Cardiac fibroblast (primary cell): Measurements from ENCODE around the gene LRMDA.

Source experiments
- DNase-seq, 2 donors: peaks; one replicate each; pipeline versions ENCODE4 v3.0.0 to v3.0.0-alpha.2; 2010; ENCODE audit warnings: low read depth in 2 of 2
- H3K4me3 ChIP-seq, 2 donors: replicated peaks in 1 of 2; 1 replicate in 1 of 2; 2 replicates in 1 of 2; pipeline ENCODE4 v1.5.1; 2011; ENCODE audit warnings: low read depth in 2 of 2, low read length in 2 of 2, mild to moderate bottlenecking in 2 of 2, moderate library complexity in 1 of 2
- TF ChIP-seq, protein P1 (sequence below): IDR thresholded peaks from one replicate; pipeline ENCODE4 v1.5.1; 2011; ENCODE audit warnings: low read depth, mild to moderate bottlenecking, low read length, inconsistent platforms

LRMDA gene

DNA sequence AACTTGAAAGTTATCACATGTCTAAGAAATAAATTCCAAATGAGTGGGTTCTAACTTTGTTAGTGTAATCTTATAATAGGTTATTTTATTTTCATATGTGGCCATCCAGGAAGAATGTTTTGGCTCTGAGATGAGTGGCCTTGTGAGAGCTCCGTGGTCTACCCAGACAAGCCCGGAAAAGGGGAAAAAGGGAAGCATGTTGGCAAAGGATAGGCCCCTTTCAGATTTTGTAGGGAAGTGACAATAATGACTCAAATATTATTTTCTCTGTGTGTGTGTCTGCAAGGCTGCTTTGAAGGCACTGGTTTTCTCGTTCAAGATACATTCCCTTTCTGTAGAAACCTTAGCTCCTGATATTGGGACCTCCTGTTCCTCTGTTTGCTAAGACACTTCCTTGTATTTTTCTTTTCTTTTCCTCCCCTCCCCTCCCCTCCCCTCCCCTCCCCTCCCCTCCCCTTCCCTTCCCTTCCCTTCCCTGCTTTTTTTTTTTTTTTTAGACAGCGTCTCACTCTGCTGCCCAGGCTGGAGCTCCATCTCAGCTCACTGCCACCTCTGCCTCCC, 240.8 kb downstream of the LRMDA start:
- TF ChIP-seq, protein P1, sequence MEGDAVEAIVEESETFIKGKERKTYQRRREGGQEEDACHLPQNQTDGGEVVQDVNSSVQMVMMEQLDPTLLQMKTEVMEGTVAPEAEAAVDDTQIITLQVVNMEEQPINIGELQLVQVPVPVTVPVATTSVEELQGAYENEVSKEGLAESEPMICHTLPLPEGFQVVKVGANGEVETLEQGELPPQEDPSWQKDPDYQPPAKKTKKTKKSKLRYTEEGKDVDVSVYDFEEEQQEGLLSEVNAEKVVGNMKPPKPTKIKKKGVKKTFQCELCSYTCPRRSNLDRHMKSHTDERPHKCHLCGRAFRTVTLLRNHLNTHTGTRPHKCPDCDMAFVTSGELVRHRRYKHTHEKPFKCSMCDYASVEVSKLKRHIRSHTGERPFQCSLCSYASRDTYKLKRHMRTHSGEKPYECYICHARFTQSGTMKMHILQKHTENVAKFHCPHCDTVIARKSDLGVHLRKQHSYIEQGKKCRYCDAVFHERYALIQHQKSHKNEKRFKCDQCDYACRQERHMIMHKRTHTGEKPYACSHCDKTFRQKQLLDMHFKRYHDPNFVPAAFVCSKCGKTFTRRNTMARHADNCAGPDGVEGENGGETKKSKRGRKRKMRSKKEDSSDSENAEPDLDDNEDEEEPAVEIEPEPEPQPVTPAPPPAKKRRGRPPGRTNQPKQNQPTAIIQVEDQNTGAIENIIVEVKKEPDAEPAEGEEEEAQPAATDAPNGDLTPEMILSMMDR: no peak
- no peak for DNase-seq
- no peak overlapping the region for H3K4me3 ChIP-seq

DNA sequence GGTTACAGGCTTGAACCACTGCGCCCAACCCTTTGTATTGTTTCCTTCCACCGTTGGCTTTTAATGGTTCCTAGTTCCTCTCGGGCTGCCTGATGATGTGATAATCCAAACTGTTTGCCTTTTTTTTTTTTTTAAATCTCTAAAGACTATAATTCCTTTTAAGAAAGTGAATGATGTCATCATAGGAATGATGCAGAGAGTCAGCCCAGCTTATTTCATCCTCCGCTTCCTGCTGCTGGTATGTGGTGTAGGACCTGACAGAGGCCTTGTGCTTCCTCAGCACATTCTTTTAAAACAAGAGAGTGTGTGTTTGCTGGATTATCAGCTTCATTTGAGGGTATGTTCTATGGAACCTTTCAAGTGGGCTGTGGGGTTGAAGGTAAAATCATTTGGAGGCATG, 241.4 kb downstream of the LRMDA start:
- H3K4me3 ChIP-seq: no peak overlapping the region
- DNase-seq: peak in 1 of 2 donors; percentile 23
- TF ChIP-seq, protein P1: no peak

DNA sequence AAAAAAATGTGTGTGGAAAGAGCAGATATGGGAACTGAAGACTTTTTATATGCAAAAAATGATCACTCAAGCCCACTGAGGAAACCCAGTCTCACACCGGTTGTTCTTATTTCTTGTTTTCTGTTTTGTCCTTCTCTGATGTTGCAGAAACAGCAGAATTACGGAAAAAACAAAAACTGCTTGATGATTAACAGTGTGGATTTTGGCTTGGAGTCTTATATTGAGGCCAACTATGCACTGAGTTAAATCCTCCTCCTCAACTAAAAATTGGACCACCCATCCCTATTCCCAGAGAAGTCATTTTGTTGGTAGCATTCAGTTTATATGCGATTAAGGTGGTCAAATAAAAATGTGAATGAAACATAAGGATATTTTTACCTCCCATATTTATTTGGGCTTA, 246.1 kb downstream of the LRMDA start:
- H3K4me3 ChIP-seq: no peak overlapping the region
- DNase-seq: no peak

DNA sequence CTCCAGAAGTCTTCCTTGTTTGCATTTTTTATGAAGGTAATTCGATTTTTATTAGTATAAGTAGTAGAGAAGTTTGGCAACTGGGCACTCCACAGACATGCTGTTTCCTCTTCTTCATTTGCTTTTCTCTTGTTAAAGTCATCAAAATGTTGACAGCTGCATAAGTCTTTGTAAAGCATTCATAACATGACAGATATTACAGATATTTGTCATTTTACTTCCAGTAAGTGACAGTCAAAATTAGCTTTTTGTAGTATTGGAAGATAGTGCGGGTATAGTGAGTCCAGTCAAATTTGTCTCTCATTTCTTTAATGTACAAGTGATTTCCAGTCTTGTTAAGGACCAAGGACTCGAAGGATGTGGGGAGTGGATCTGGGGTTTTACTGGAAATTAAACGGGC, 247.1 kb downstream of the LRMDA start:
- TF ChIP-seq, protein P1: no peak
- H3K4me3 ChIP-seq: no peak overlapping the region
- no peak for DNase-seq

More for the DNA sequence above, 246.1 kb downstream of the LRMDA start:
- TF ChIP-seq, protein P1: no peak

DNA sequence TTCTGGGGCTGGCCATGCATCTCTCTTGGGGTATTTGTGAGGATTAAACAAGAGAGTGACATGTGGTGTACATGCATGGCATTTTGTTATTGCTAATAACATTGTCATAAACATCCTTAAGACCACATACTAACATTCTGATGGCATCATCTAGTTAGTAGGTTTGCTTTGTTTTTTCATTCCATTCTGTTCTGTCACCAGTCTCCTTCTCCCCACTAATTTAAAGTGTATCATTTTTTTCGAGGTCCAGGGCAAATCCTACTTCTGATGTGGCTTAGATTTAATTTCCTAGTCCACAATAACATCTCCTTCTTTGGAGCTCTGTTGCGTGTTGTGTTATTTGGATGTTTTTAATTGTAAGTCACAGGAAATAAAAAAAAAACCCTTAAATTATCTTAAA, 248.1 kb downstream of the LRMDA start:
- H3K4me3 ChIP-seq: no peak overlapping the region
- peak in 1 of 2 donors; percentile 35 for DNase-seq
- TF ChIP-seq, protein P1: no peak

DNA sequence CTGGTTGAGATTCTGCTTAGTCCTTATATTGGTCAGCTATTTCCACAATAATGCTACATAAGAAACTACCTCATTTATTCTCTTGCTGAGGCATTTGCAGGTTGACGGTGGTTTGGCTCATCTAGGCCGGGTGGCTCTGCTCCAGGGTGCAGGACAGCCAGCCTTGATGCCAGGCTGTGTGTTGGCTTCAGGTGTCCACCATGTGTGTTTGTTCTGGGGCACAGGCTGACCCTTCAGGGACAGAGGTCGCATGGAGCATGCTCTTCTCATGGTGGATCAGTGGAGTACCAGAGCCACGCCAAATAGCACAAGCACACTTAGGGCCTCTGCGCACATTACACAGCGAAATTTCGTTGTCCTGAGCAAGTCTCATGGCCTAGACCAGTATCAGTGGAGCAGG, 249.9 kb downstream of the LRMDA start:
- no peak overlapping the region for H3K4me3 ChIP-seq
- no peak for DNase-seq
- TF ChIP-seq, protein P1: no peak
